Measurements from ENCODE around the gene GNG2. TPM values are rescaled to one million over a fixed set of nuclear protein-coding genes. Genes with fewer than 3 reads are reported as not detected.

Gene GNG2
- total and polyA plus RNA-seq, 10 of the 15 experiments (the other 5 are each of a cell fraction or from before 2014, with no cell fraction given): 31.6 to 114 (median 66.4) TPM

GRCh38 chr14:51869411-51870100 lies 9.1 kb downstream of the GNG2 start (continued):
- TF ChIP-seq RAD21 (IDR thresholded peaks at IDR 0.05; ENCODE audit: insufficient read depth, low read depth, low read length) (no peak), YBX1 (IDR thresholded peaks at IDR 0.05) (no peak)

- DNase-seq (ENCODE audit: low read depth, low spot score) (no peak), ATAC-seq (no peak), FAIRE-seq (no peak)
- H3K79me2 ChIP-seq (ENCODE audit: control insufficient read depth, insufficient read depth, low read length): peaks cover 81% of the 10 kb centered on the region
- no peak overlapping the region for H2AFZ ChIP-seq (ENCODE audit: control insufficient read depth, low read depth, low read length)
- H3K9ac ChIP-seq (ENCODE audit: control insufficient read depth, insufficient read depth, low read length): no peak overlapping the region
- peak overlapping the region; percentile 41; the same call in 1 of the 2 replicates for H3K4me3 ChIP-seq
- no peaks in the 10 kb centered on the region for H3K36me3 ChIP-seq (ENCODE audit: control insufficient read depth in 2 of 2, insufficient read depth in 2 of 2, low read length in 1 of 2)
- H3K4me2 ChIP-seq (ENCODE audit: control insufficient read depth, insufficient read depth): peak overlapping the region; percentile 59
- in situ Hi-C loops (cut with MboI) (no loop called here), intact Hi-C loops (cut with micrococcal nuclease; ENCODE audit: unreplicated experiment) (loop anchor here (5.0 kb wide), 1 partner anchor 37 kb away; no protein-coding TSS in a partner anchor)
- H3K4me1 ChIP-seq (ENCODE audit: control insufficient read depth, insufficient read depth, low read length): peaks cover 64% of the 10 kb centered on the region
- peak overlapping the region; percentile 34 for H3K27ac ChIP-seq (ENCODE audit: control insufficient read depth, insufficient read depth)
- BruUV-seq (replicated peaks): no TSS peak
- H3K9me3 ChIP-seq (replicated peaks; ENCODE audit: control insufficient read depth, insufficient read depth, low read length): no peaks in the 10 kb centered on the region; the same call in 2 of the 3 replicates
- SMC1A ChIA-PET (ENCODE audit: uncharacterized antibody, unreplicated experiment): interaction anchor here (0.6 to 14.5 kb wide), 8 partner anchors 12 to 110 kb away, joined by 3 to 254 read pairs (median 4); no protein-coding TSS in a partner anchor
- no peaks in the 10 kb centered on the region for H3K27me3 ChIP-seq (replicated peaks in 1 of 2; ENCODE audit: control insufficient read depth in 2 of 2, insufficient read depth in 2 of 2, low read length in 1 of 2)
- no peak for TF ChIP-seq RELA (IDR thresholded peaks at IDR 0.05; ENCODE audit: borderline replicate concordance, partially characterized antibody)
- TF ChIP-seq ZBTB11 (CRISPR knock-in tag; IDR thresholded peaks at IDR 0.05): no peak
- TF ChIP-seq IKZF2 (IDR thresholded peaks at IDR 0.05): no peak
- no peak for TF ChIP-seq JUND (IDR thresholded peaks at IDR 0.05; ENCODE audit: low read depth, low read length)
- no peak for TF ChIP-seq NR2C2 (IDR thresholded peaks at IDR 0.05; ENCODE audit: borderline replicate concordance, control insufficient read depth, insufficient read length, low read depth)
- TF ChIP-seq CHD2 (IDR thresholded peaks at IDR 0.05; ENCODE audit: borderline replicate concordance, low read depth, low read length): no peak
- no peak for TF ChIP-seq MEF2B (IDR thresholded peaks at IDR 0.05; ENCODE audit: partially characterized antibody, poor library complexity, severe bottlenecking)
- TF ChIP-seq ZNF24 (IDR thresholded peaks at IDR 0.05): no peak
- TF ChIP-seq POLR2AphosphoS5 (IDR thresholded peaks at IDR 0.05; ENCODE audit: low read length): no peak
- TF ChIP-seq GATAD2B (conservative IDR thresholded peaks at IDR 0.05; ENCODE audit: low read depth): no peak
- no peak for TF ChIP-seq TARDBP (IDR thresholded peaks at IDR 0.05; ENCODE audit: borderline replicate concordance)
- TF ChIP-seq ATF7 (IDR thresholded peaks at IDR 0.05; ENCODE audit: low read depth): no peak
- no peak for TF ChIP-seq WRNIP1 (IDR thresholded peaks at IDR 0.05; ENCODE audit: borderline replicate concordance, low read depth, low read length)
- no peak for TF ChIP-seq FOXK2 (IDR thresholded peaks at IDR 0.05)
- no peak for TF ChIP-seq ZNF274 (IDR thresholded peaks at IDR 0.05; ENCODE audit: insufficient read depth, insufficient read length)
- no peak for TF ChIP-seq EZH2 (IDR thresholded peaks at IDR 0.05; ENCODE audit: borderline replicate concordance, control insufficient read depth, low read depth, low read length)
- 7% methylated on average over 2 of the region's 2 CpGs for WGBS (ENCODE audit: insufficient coverage, insufficient replicate concordance, low lambda C conversion rate, missing lambda C conversion rate)
- H4K20me1 ChIP-seq (ENCODE audit: control insufficient read depth, insufficient read depth): no peaks in the 10 kb centered on the region
- POLR2A ChIA-PET: interaction anchor here (1.4 to 4.7 kb wide), 4 partner anchors 10 to 23 kb away, joined by 4 to 28 read pairs (median 8); partner anchors contain the start of gene GNG2
- RAD21 ChIA-PET (ENCODE audit: unreplicated experiment): interaction anchor here (2.2 to 15.9 kb wide), 3 partner anchors 10 to 24 kb away, joined by 14 to 197 read pairs (median 44); partner anchors contain the start of gene GNG2
- CTCF ChIA-PET: interaction anchor here (1.0 to 4.9 kb wide), 5 partner anchors 9 to 111 kb away, joined by 3 to 24 read pairs (median 7); no protein-coding TSS in a partner anchor
These were observed 10.2 kb downstream of the GNG2 start for GRCh38 chr14:51870606-51871005.
